HG03060 (cell line): ENCODE results near the gene USF2.

Source experiments
- ATAC-seq: cut with Tn5 transposase; IDR thresholded peaks from one replicate; pipeline ENCODE4 v1.9.1; 2021; ENCODE audit warnings: low read depth, moderate number of reproducible peaks; ENCODE audit not compliant: unreplicated experiment

The USF2 gene

GRCh38 chr19:35265126-35265899, 3.4 kb upstream of the USF2 start:
- no peak for ATAC-seq

- ATAC-seq: no peak
Measured at GRCh38 chr19:35265900-35266519, 2.8 kb upstream of the USF2 start.

- ATAC-seq: no peak
Measured at GRCh38 chr19:35266520-35267352, 2.0 kb upstream of the USF2 start.

- ATAC-seq: no peak
Measured at GRCh38 chr19:35267353-35267817, 1.4 kb upstream of the USF2 start.

- no peak for ATAC-seq
Measured at GRCh38 chr19:35267818-35268535, 785 bp upstream of the USF2 start.

- ATAC-seq: no peak
Measured at GRCh38 chr19:35269438-35270117, 816 bp downstream of the USF2 start.

GRCh38 chr19:35270381-35270811, 1.6 kb downstream of the USF2 start:
- no peak for ATAC-seq

- no peak for ATAC-seq
Measured at GRCh38 chr19:35271546-35271945, 2.8 kb downstream of the USF2 start.

GRCh38 chr19:35272122-35272719, 3.5 kb downstream of the USF2 start:
- no peak for ATAC-seq

GRCh38 chr19:35272954-35273649, 4.3 kb downstream of the USF2 start:
- ATAC-seq: no peak

GRCh38 chr19:35273686-35274259, 5.0 kb downstream of the USF2 start:
- ATAC-seq: no peak

- ATAC-seq: no peak
Measured at GRCh38 chr19:35274323-35274722, 5.6 kb downstream of the USF2 start.

- ATAC-seq: no peak
Measured at GRCh38 chr19:35276706-35277281, 8.0 kb downstream of the USF2 start.

GRCh38 chr19:35278578-35279284, 10.0 kb downstream of the USF2 start:
- ATAC-seq: no peak

GRCh38 chr19:35279374-35279773, 10.6 kb downstream of the USF2 start:
- ATAC-seq: no peak

- no peak for ATAC-seq
Measured at GRCh38 chr19:35279985-35280821, 11.4 kb downstream of the USF2 start.

- no peak for ATAC-seq
Measured at GRCh38 chr19:35281303-35281702, 12.5 kb downstream of the USF2 start.
